Fibroblast of villous mesenchyme (primary cell): ENCODE data around the gene LBH. TPM values are rescaled to one million over a fixed set of nuclear protein-coding genes. Genes with fewer than 3 reads are reported as not detected.

Source experiments
- DNase-seq: peaks from one replicate; pipeline ENCODE4 v3.0.0-alpha.2; 2010; ENCODE audit warnings: low read depth
- H3K4me3 ChIP-seq: 2 replicates; pipeline ENCODE4 v1.5.1; 2011; ENCODE audit warnings: low read depth, mild to moderate bottlenecking, low read length
- CTCF ChIP-seq: IDR thresholded peaks from 2 replicates; pipeline ENCODE4 v1.5.1; 2012; ENCODE audit warnings: low read depth, mild to moderate bottlenecking, low read length; ENCODE audit not compliant: insufficient read depth
- total RNA-seq: library from RNA; depleted of rRNA; stranded (reverse); fragments of >200 nt; gene quantifications from 2 replicates; pipeline ENCODE4 v1.2.3, GENCODE V29; 2012

Gene LBH
- total RNA-seq, 1 donor, result 803 TPM

GRCh38 chr2:30203156-30203555, 28.2 kb upstream of the LBH start:
- no peak for TF ChIP-seq CTCF
- no peak overlapping the region for H3K4me3 ChIP-seq
- DNase-seq, result no peak

GRCh38 chr2:30204281-30204680, 27.1 kb upstream of the LBH start:
- TF ChIP-seq CTCF, result no peak

GRCh38 chr2:30205456-30205855, 25.9 kb upstream of the LBH start:
- no peak for TF ChIP-seq CTCF
- H3K4me3 ChIP-seq, result no peak overlapping the region
- DNase-seq, result no peak

More at GRCh38 chr2:30204281-30204680, 27.1 kb upstream of the LBH start:
- no peak for DNase-seq
- H3K4me3 ChIP-seq, result no peak overlapping the region

GRCh38 chr2:30206461-30207430, 24.6 kb upstream of the LBH start:
- no peak overlapping the region for H3K4me3 ChIP-seq
- no peak for TF ChIP-seq CTCF
- DNase-seq, result no peak

GRCh38 chr2:30208453-30208852, 22.9 kb upstream of the LBH start:
- peak; percentile 88 for TF ChIP-seq CTCF
- peak; percentile 80 for DNase-seq
- no peak overlapping the region for H3K4me3 ChIP-seq

GRCh38 chr2:30209227-30209626, 22.1 kb upstream of the LBH start:
- no peak for DNase-seq
- no peak overlapping the region for H3K4me3 ChIP-seq
- TF ChIP-seq CTCF, result no peak

GRCh38 chr2:30213326-30213725, 18.0 kb upstream of the LBH start:
- H3K4me3 ChIP-seq, result no peak overlapping the region
- DNase-seq, result no peak
- no peak for TF ChIP-seq CTCF
